HCT116 (cell line): ENCODE results near the gene SLCO4A1. TPM values are rescaled to one million over a fixed set of nuclear protein-coding genes. Genes with fewer than 3 reads are reported as not detected.

ENCODE experiments used
- ATAC-seq: fragments of 200-7000 bp; cut with Tn5 transposase; 2 replicates; pipeline ENCODE4 v1.9.1; 2020; ENCODE audit warnings: mild to moderate bottlenecking, moderate library complexity
- BruUV-seq: library from RNA; stranded (reverse); fragments of 400-500 nt; replicated peaks from 2 replicates; lab custom pipeline; 2021; lab: Mats Ljungman, UMichigan
- CTCF ChIA-PET: fragments of 300-600 bp; sonication (Branson Sonifier 250); formaldehyde crosslinking; loops from one replicate; lab custom pipeline; 2021; ENCODE audit warnings: antibody characterized with exemption; lab: Charles Lee
- POLR2A ChIA-PET: fragments of 300-600, 350-600 bp; sonication (Branson Sonifier 250); formaldehyde crosslinking; loops from one replicate; lab custom pipeline; 2021; ENCODE audit warnings: antibody characterized with exemption; lab: Charles Lee
- RAD21 ChIA-PET, 2 experiments: fragments of 300-600 bp; sonication (Branson Sonifier 250); formaldehyde crosslinking; loops; one replicate each; lab custom pipeline; 2023; ENCODE audit warnings: low total read pairs in 2 of 2; ENCODE audit not compliant: uncharacterized antibody in 2 of 2, unreplicated experiment in 2 of 2, low non-redundant PET in 1 of 2; lab: Charles Lee
- DNase-seq: peaks from one replicate; pipeline ENCODE4 v3.0.0-alpha.2; 2010; ENCODE audit warnings: low read depth, low spot score
- H2AFZ ChIP-seq: fragments of 200-600 bp; shearing (Covaris generic), sonication (generic); 2 replicates; pipeline ENCODE4 v1.6.1; 2017; ENCODE audit warnings: low read depth, mixed run types, mixed read lengths, antibody characterized with exemption, low read length; ENCODE audit not compliant: poor library complexity, severe bottlenecking
- H3K27ac ChIP-seq: 2 replicates; pipeline ENCODE4 v1.5.1; 2012; ENCODE audit warnings: low read depth, low read length
- H3K27me3 ChIP-seq: fragments of 200-600 bp; sonication (generic); 2 replicates; pipeline ENCODE4 v1.6.1; 2016; ENCODE audit warnings: mixed run types, low read length, mixed read lengths; ENCODE audit not compliant: insufficient read depth
- H3K36me3 ChIP-seq, 2 experiments: fragments of 200-500 bp in 1 of 2; fragments of 200-600 bp in 1 of 2; sonication (Bioruptor generic) in 1 of 2; sonication (generic) in 1 of 2; 2 replicates each; pipeline versions ENCODE4 v1.5.1 to v1.6.1; 2014 to 2016; ENCODE audit warnings: low read length in 2 of 2, inconsistent platforms in 1 of 2, mixed read lengths in 1 of 2, mixed run types in 1 of 2; ENCODE audit not compliant: insufficient read depth in 2 of 2, control insufficient read depth in 1 of 2
- H3K4me1 ChIP-seq, 2 experiments: fragments of 200-600 bp in 1 of 2; sonication (generic) in 1 of 2; 2 replicates each; pipeline versions ENCODE4 v1.5.1 to v1.6.1; 2012 to 2017; ENCODE audit warnings: low read length in 2 of 2, inconsistent platforms in 1 of 2, mild to moderate bottlenecking in 1 of 2, mixed read lengths in 1 of 2, mixed run types in 1 of 2, moderate library complexity in 1 of 2; ENCODE audit not compliant: insufficient read depth in 2 of 2, control insufficient read depth in 1 of 2
- H3K4me2 ChIP-seq: fragments of 200-600 bp; sonication (generic); 2 replicates; pipeline ENCODE4 v1.6.1; 2017; ENCODE audit warnings: mixed run types, low read length, mixed read lengths
- H3K4me3 ChIP-seq, 2 experiments: fragments of 200-600 bp in 1 of 2; sonication (generic) in 1 of 2; replicated peaks in 1 of 2; 2 replicates each; pipeline ENCODE4 v1.5.1; 2011 to 2016; ENCODE audit warnings: low read length in 2 of 2, control low read depth in 1 of 2, low read depth in 1 of 2, mild to moderate bottlenecking in 1 of 2, mixed read lengths in 1 of 2, mixed run types in 1 of 2
- H3K79me2 ChIP-seq: fragments of 200-600 bp; sonication (generic); 2 replicates; pipeline ENCODE4 v1.6.1; 2017; ENCODE audit warnings: mild to moderate bottlenecking, mixed run types, low read length, moderate library complexity, mixed read lengths; ENCODE audit not compliant: insufficient read depth
- H3K9ac ChIP-seq: fragments of 200-600 bp; sonication (generic); 2 replicates; pipeline ENCODE4 v1.6.1; 2016; ENCODE audit warnings: low read length, mixed read lengths
- H3K9me2 ChIP-seq: fragments of 200-600 bp; sonication (generic), shearing (Covaris generic); 2 replicates; pipeline ENCODE4 v1.6.1; 2017; ENCODE audit warnings: mixed run types, mild to moderate bottlenecking, moderate library complexity; ENCODE audit not compliant: insufficient read depth
- H3K9me3 ChIP-seq, 2 experiments: fragments of 200-500 bp in 1 of 2; fragments of 200-600 bp in 1 of 2; sonication (Bioruptor generic) in 1 of 2; sonication (generic) in 1 of 2; 2 replicates each; pipeline ENCODE4 v1.6.1; 2014 to 2017; ENCODE audit warnings: low read length in 2 of 2, mixed read lengths in 2 of 2, inconsistent platforms in 1 of 2, low read depth in 1 of 2, mild to moderate bottlenecking in 1 of 2, mixed run types in 1 of 2, moderate library complexity in 1 of 2; ENCODE audit not compliant: control insufficient read depth in 1 of 2, insufficient read depth in 1 of 2
- H4K20me1 ChIP-seq: fragments of 200-600 bp; sonication (generic), shearing (Covaris generic); 2 replicates; pipeline ENCODE4 v1.6.1; 2017; ENCODE audit warnings: mixed run types, mild to moderate bottlenecking, moderate library complexity; ENCODE audit not compliant: insufficient read depth
- CEBPB ChIP-seq: IDR thresholded peaks from 2 replicates; pipeline ENCODE4 v1.6.1; 2012; ENCODE audit warnings: low read depth
- MAX ChIP-seq: IDR thresholded peaks from 2 replicates; pipeline ENCODE4 v1.6.1; 2012
- POLR2AphosphoS5 ChIP-seq: IDR thresholded peaks from 2 replicates; pipeline ENCODE4 v1.6.1; 2011; ENCODE audit warnings: mild to moderate bottlenecking, low read depth, low read length, moderate library complexity
- SRF ChIP-seq: IDR thresholded peaks from 2 replicates; pipeline ENCODE4 v1.6.1; 2012; ENCODE audit warnings: low read depth
- intact Hi-C: fragments of 100-400 bp; cut with micrococcal nuclease; formaldehyde crosslinking; loops from 2 replicates; pipeline ENCODE4 v1.10.0; 2022
- total RNA-seq: library from RNA; stranded (reverse); gene quantifications from one replicate; pipeline ENCODE4 v1.2.1, GENCODE V29; 2021; ENCODE audit not compliant: unreplicated experiment

The SLCO4A1 gene
- total RNA-seq, 1 experiment from 2014 or later = 107 TPM

GRCh38 chr20:62665826-62666735, 23.8 kb downstream of the SLCO4A1 start:
- Histone ChIP-seq H3K9me3 (no peaks in the 10 kb centered on the region), H4K20me1 (no peaks in the 10 kb centered on the region), H3K79me2 (no peaks in the 10 kb centered on the region; the same call in 1 of the 2 replicates), H3K9me2 (no peaks in the 10 kb centered on the region), H2AFZ (no peak overlapping the region), H3K27me3 (no peaks in the 10 kb centered on the region), H3K4me1 (peaks cover 6 to 24% of the 10 kb centered on the region in 2 experiments; a peak in 2 of 4 replicates), H3K36me3 (peaks cover 17 to 52% of the 10 kb centered on the region in 2 experiments; a peak in 3 of 4 replicates), H3K4me2 (no peak overlapping the region), H3K27ac (peak overlapping the region; percentile 48; the same call in 1 of the 2 replicates), H3K4me3 (no peak overlapping the region), H3K9ac (no peak overlapping the region)
- no TSS peak for BruUV-seq
- TF ChIP-seq SRF (no peak), CEBPB (no peak)
- intact Hi-C loops = no loop called here
- DNase-seq (no peak), ATAC-seq (no peak)
- CTCF ChIA-PET = interaction anchor here (2.3 kb wide), 1 partner anchor 125 kb away, joined by 7 read pairs; no protein-coding TSS in a partner anchor
- RAD21 ChIA-PET = interaction anchor here in 1 of 2 experiments (0.6 kb wide), 1 partner anchor 74 kb away, joined by 3 read pairs; no protein-coding TSS in a partner anchor
- POLR2A ChIA-PET = interaction anchor here (0.6 kb wide), 1 partner anchor 85 kb away, joined by 3 read pairs; no protein-coding TSS in a partner anchor

GRCh38 chr20:62666736-62667529, 24.6 kb downstream of the SLCO4A1 start:
- no peak overlapping the region for H2AFZ ChIP-seq
- no peak overlapping the region for H3K4me3 ChIP-seq
- H3K79me2 ChIP-seq = no peaks in the 10 kb centered on the region; the same call in 1 of the 2 replicates
- H3K9me3 ChIP-seq = no peaks in the 10 kb centered on the region
- ChIA-PET CTCF (interaction anchor here (2.3 kb wide), 1 partner anchor 124 kb away, joined by 7 read pairs; no protein-coding TSS in a partner anchor), RAD21 (no interaction called here), POLR2A (no interaction called here)
- intact Hi-C loops = no loop called here
- no peak for DNase-seq
- TF ChIP-seq POLR2AphosphoS5 (no peak), MAX (peak; percentile 33; the same call in 1 of the 2 replicates)
- H3K36me3 ChIP-seq = peaks cover 11 to 46% of the 10 kb centered on the region in 2 experiments; a peak in 3 of 4 replicates
- no TSS peak for BruUV-seq
- H3K27ac ChIP-seq = peak overlapping the region; percentile 48; the same call in 1 of the 2 replicates
- no peaks in the 10 kb centered on the region for H3K27me3 ChIP-seq
- no peaks in the 10 kb centered on the region for H3K9me2 ChIP-seq
- no peak overlapping the region for H3K9ac ChIP-seq
- H3K4me1 ChIP-seq = peaks cover 6 to 24% of the 10 kb centered on the region in 2 experiments; a peak in 2 of 4 replicates
- peak; percentile 24 for ATAC-seq
- H3K4me2 ChIP-seq = no peak overlapping the region
- no peaks in the 10 kb centered on the region for H4K20me1 ChIP-seq
